ENCODE measurements around the gene SLN. TPM values are rescaled to one million over a fixed set of nuclear protein-coding genes. Genes with fewer than 3 reads are reported as not detected.

SLN gene
- total RNA-seq, 2 experiments from 2014 or later: not detected

- H3K9me3 Mint-ChIP-seq: no peaks in the 10 kb centered on the region
- ATAC-seq (ENCODE audit: poor library complexity) (no peak), DNase-seq (no peak)
- H3K27me3 Mint-ChIP-seq: peaks cover 34% of the 10 kb centered on the region
- ChIA-PET CTCF (no interaction called here), POLR2A (no interaction called here)
- H3K4me1 Mint-ChIP-seq (ENCODE audit: low read depth): no peaks in the 10 kb centered on the region
- H3K4me1 ChIP-seq (ENCODE audit: insufficient read depth, low read length): no peaks in the 10 kb centered on the region
- H3K4me3 ChIP-seq (ENCODE audit: low read length): no peak overlapping the region
- no peaks in the 10 kb centered on the region for H3K36me3 ChIP-seq (ENCODE audit: insufficient read depth, low read length)
- no peak overlapping the region for H3K4me3 Mint-ChIP-seq
- no peak for TF ChIP-seq CTCF (IDR thresholded peaks at IDR 0.05)
- H3K27ac Mint-ChIP-seq: no peak overlapping the region
- peaks cover 4 to 20% of the 10 kb centered on the region in 2 experiments for H3K27me3 ChIP-seq (ENCODE audit: control insufficient read depth in 1 of 2, insufficient read depth in 2 of 2, low read length in 2 of 2)
- intact Hi-C loops (cut with DNase I, micrococcal nuclease): loop anchor here in 1 of 2 experiments (5.0 kb wide), 1 partner anchor 163 kb away; no protein-coding TSS in a partner anchor
- H3K9me3 ChIP-seq (ENCODE audit: control insufficient read depth in 1 of 2, insufficient read depth in 1 of 2, low read length in 2 of 2): peaks cover 0 to 5% of the 10 kb centered on the region in 2 experiments
- H3K27ac ChIP-seq (ENCODE audit: low read depth in 1 of 2, low read length in 2 of 2): no peak overlapping the region
- H3K36me3 Mint-ChIP-seq (ENCODE audit: low read depth): no peaks in the 10 kb centered on the region
Measured at GRCh38 chr11:107744736-107745135, 32.9 kb upstream of the SLN start.

GRCh38 chr11:107743191-107743590 lies 31.3 kb upstream of the SLN start:
- H3K4me3 ChIP-seq (ENCODE audit: low read length): no peak overlapping the region
- POLR2A ChIA-PET: no interaction called here
- Mint-ChIP-seq H3K4me1 (ENCODE audit: low read depth) (no peaks in the 10 kb centered on the region), H3K9me3 (no peaks in the 10 kb centered on the region), H3K27ac (no peak overlapping the region), H3K27me3 (peaks cover 43% of the 10 kb centered on the region), H3K36me3 (ENCODE audit: low read depth) (no peaks in the 10 kb centered on the region), H3K4me3 (no peak overlapping the region)
- no peak overlapping the region for H3K27ac ChIP-seq (ENCODE audit: low read depth in 1 of 2, low read length in 2 of 2)
- H3K27me3 ChIP-seq (ENCODE audit: control insufficient read depth in 1 of 2, insufficient read depth in 2 of 2, low read length in 2 of 2): peaks cover 4 to 19% of the 10 kb centered on the region in 2 experiments
- H3K36me3 ChIP-seq (ENCODE audit: insufficient read depth, low read length): no peaks in the 10 kb centered on the region
- ATAC-seq (ENCODE audit: poor library complexity) (no peak), DNase-seq (no peak)
- intact Hi-C loops (cut with DNase I, micrococcal nuclease): loop anchor here in 1 of 2 experiments (5.0 kb wide), 1 partner anchor 164 kb away; no protein-coding TSS in a partner anchor
- no peaks in the 10 kb centered on the region for H3K4me1 ChIP-seq (ENCODE audit: insufficient read depth, low read length)
- TF ChIP-seq CTCF (IDR thresholded peaks at IDR 0.05): no peak
- CTCF ChIA-PET: no interaction called here
- peaks cover 0 to 8% of the 10 kb centered on the region in 2 experiments for H3K9me3 ChIP-seq (ENCODE audit: control insufficient read depth in 1 of 2, insufficient read depth in 1 of 2, low read length in 2 of 2)

GRCh38 chr11:107741044-107741823 lies 29.4 kb upstream of the SLN start:
- Histone ChIP-seq H3K27me3 (ENCODE audit: control insufficient read depth in 1 of 2, insufficient read depth in 2 of 2, low read length in 2 of 2) (peaks cover 4 to 17% of the 10 kb centered on the region in 2 experiments), H3K4me3 (ENCODE audit: low read length) (no peak overlapping the region), H3K27ac (ENCODE audit: low read depth in 1 of 2, low read length in 2 of 2) (no peak overlapping the region), H3K36me3 (ENCODE audit: insufficient read depth, low read length) (no peaks in the 10 kb centered on the region), H3K4me1 (ENCODE audit: insufficient read depth, low read length) (no peaks in the 10 kb centered on the region), H3K9me3 (ENCODE audit: control insufficient read depth in 1 of 2, insufficient read depth in 1 of 2, low read length in 2 of 2) (peaks cover 0 to 8% of the 10 kb centered on the region in 2 experiments)
- DNase-seq (peak in 2 of 14 experiments; percentile 11 to 19), ATAC-seq (ENCODE audit: poor library complexity) (no peak)
- H3K36me3 Mint-ChIP-seq (ENCODE audit: low read depth): no peaks in the 10 kb centered on the region
- H3K4me1 Mint-ChIP-seq (ENCODE audit: low read depth): no peaks in the 10 kb centered on the region
- no peaks in the 10 kb centered on the region for H3K9me3 Mint-ChIP-seq
- H3K27me3 Mint-ChIP-seq: peaks cover 43% of the 10 kb centered on the region
- no peak overlapping the region for H3K27ac Mint-ChIP-seq
- intact Hi-C loops (cut with DNase I, micrococcal nuclease): loop anchor here in 1 of 2 experiments (5.0 kb wide), 1 partner anchor 166 kb away; no protein-coding TSS in a partner anchor
- ChIA-PET POLR2A (no interaction called here), CTCF (no interaction called here)
- H3K4me3 Mint-ChIP-seq: no peak overlapping the region
- no peak for TF ChIP-seq CTCF (IDR thresholded peaks at IDR 0.05)

All from CD4-positive, alpha-beta T cell (primary cell).